HFFc6 (cell line): ENCODE measurements around the gene VWCE. TPM values are rescaled to one million over a fixed set of nuclear protein-coding genes. Genes with fewer than 3 reads are reported as not detected.

ENCODE experiments used
- DNase-seq: peaks from one replicate; pipeline ENCODE4 v3.0.0-alpha.2; 2018
- H3K27ac Mint-ChIP-seq: 2 replicates; pipeline ENCODE4 v1.8.0; 2020; ENCODE audit warnings: mild to moderate bottlenecking, mixed read lengths
- H3K27me3 Mint-ChIP-seq: 2 replicates; pipeline ENCODE4 v1.8.0; 2021; ENCODE audit warnings: mild to moderate bottlenecking, moderate library complexity, mixed read lengths; ENCODE audit not compliant: insufficient read depth
- H3K36me3 Mint-ChIP-seq: 2 replicates; pipeline ENCODE4 v1.8.0; 2021; ENCODE audit warnings: low read depth, mixed read lengths
- H3K4me1 Mint-ChIP-seq: 2 replicates; pipeline ENCODE4 v1.8.0; 2020; ENCODE audit warnings: low read depth, mixed read lengths
- H3K4me3 Mint-ChIP-seq: 2 replicates; pipeline ENCODE4 v1.8.0; 2020; ENCODE audit warnings: mild to moderate bottlenecking, moderate library complexity, mixed read lengths
- H3K9me3 Mint-ChIP-seq: 2 replicates; pipeline ENCODE4 v1.8.0; 2020; ENCODE audit warnings: mild to moderate bottlenecking, mixed read lengths
- total RNA-seq, 6 experiments: library from RNA; stranded (reverse); fragmentation: NEBNext Ultra II Directional; extraction: Animal tissue kit (Norgen Biotek cat#: 25700); gene quantifications; 2 replicates in 1 of 6; 3 replicates in 5 of 6; pipeline ENCODE4 v1.2.3, GENCODE V29; 2021
- TF ChIP-seq, protein P1 (sequence below): fragments of 200-600 bp; sonication (generic); IDR thresholded peaks from 2 replicates; pipeline ENCODE4 v1.5.0; 2021; ENCODE audit warnings: antibody characterized with exemption, mild to moderate bottlenecking

The VWCE gene
- total RNA-seq, 6 experiments from 2014 or later, result 0.47 to 1.5 (median 0.74) TPM

DNA sequence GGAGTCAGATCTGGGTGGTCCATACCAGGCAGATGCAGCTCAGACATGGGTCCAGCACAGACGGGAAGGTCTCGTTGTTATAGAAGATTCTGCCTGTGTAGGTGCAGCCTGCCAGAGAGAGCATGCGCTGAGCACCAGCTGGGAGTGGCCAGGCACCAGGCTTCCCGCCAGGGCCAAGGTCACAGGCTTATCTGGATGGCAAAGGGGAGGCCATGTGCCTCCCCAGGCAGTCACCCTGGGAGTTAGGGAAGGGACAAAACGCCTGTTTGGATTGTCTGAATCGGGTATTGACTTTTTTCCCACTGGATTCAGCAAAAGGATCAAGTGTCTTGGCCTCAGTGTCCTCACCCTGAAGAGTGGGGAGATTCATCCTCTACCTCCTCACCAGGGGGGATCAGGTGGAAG lies 27.7 kb downstream of the VWCE start:
- Mint-ChIP-seq H3K36me3 (no peaks in the 10 kb centered on the region; the same call in 1 of the 2 replicates), H3K27me3 (no peaks in the 10 kb centered on the region; the same call in 1 of the 2 replicates)

DNA sequence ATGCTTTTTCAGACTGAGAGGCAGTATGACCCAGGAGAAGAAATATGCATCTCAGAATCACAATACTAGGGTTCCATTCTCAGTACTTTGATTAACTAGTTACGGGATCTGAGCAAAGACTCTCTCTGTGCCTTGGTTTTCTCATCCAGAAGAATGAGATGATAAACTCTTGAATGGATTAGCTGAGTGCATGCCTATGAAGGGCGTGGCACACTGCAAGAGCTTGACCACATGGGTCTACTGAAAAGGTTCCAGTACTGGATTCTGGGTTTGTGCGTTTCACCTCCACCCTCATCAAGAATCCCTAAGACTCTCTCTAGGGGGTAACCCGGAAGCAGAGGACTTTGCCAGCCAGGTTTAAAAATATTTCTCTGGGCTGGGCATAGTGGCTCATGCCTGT lies 28.5 kb downstream of the VWCE start:
- TF ChIP-seq, protein P1, sequence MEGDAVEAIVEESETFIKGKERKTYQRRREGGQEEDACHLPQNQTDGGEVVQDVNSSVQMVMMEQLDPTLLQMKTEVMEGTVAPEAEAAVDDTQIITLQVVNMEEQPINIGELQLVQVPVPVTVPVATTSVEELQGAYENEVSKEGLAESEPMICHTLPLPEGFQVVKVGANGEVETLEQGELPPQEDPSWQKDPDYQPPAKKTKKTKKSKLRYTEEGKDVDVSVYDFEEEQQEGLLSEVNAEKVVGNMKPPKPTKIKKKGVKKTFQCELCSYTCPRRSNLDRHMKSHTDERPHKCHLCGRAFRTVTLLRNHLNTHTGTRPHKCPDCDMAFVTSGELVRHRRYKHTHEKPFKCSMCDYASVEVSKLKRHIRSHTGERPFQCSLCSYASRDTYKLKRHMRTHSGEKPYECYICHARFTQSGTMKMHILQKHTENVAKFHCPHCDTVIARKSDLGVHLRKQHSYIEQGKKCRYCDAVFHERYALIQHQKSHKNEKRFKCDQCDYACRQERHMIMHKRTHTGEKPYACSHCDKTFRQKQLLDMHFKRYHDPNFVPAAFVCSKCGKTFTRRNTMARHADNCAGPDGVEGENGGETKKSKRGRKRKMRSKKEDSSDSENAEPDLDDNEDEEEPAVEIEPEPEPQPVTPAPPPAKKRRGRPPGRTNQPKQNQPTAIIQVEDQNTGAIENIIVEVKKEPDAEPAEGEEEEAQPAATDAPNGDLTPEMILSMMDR, result no peak
- no peak for DNase-seq
- H3K4me1 Mint-ChIP-seq, result peaks cover 15% of the 10 kb centered on the region

More for the DNA sequence above, 27.7 kb downstream of the VWCE start:
- Mint-ChIP-seq H3K27ac (no peak overlapping the region), H3K4me3 (no peak overlapping the region), H3K4me1 (peaks cover 15% of the 10 kb centered on the region), H3K9me3 (no peaks in the 10 kb centered on the region)
- TF ChIP-seq, protein P1, result no peak
- no peak for DNase-seq

DNA sequence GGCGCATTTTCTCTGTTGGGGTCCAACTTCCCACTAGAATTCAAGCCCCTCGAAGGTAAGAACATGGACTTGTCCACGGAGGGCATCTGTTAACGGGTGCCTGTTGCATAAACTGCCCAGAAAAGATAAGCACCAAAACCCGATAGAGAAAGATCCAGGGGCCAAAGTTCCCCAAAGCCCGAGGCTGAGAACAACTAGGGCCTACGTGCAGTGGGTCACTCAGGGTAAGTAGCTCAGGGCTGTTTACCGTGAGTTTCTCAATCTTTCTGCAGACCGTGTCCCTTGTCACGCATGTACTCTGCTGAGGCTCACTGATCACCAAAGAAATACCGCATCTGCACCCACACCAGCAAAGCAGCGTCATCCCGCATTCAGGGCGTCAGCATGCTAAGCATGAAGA lies 29.8 kb downstream of the VWCE start:
- H3K9me3 Mint-ChIP-seq, result no peaks in the 10 kb centered on the region
- no peaks in the 10 kb centered on the region; the same call in 1 of the 2 replicates for H3K36me3 Mint-ChIP-seq
- H3K4me1 Mint-ChIP-seq, result peaks cover 10% of the 10 kb centered on the region
- H3K27ac Mint-ChIP-seq, result no peak overlapping the region
- no peak overlapping the region for H3K4me3 Mint-ChIP-seq
- TF ChIP-seq, protein P1, result no peak
- DNase-seq, result no peak
- H3K27me3 Mint-ChIP-seq, result no peaks in the 10 kb centered on the region; the same call in 1 of the 2 replicates

More for the DNA sequence above, 28.5 kb downstream of the VWCE start:
- Mint-ChIP-seq H3K9me3 (no peaks in the 10 kb centered on the region), H3K27me3 (no peaks in the 10 kb centered on the region; the same call in 1 of the 2 replicates), H3K36me3 (no peaks in the 10 kb centered on the region; the same call in 1 of the 2 replicates), H3K27ac (no peak overlapping the region), H3K4me3 (no peak overlapping the region)

DNA sequence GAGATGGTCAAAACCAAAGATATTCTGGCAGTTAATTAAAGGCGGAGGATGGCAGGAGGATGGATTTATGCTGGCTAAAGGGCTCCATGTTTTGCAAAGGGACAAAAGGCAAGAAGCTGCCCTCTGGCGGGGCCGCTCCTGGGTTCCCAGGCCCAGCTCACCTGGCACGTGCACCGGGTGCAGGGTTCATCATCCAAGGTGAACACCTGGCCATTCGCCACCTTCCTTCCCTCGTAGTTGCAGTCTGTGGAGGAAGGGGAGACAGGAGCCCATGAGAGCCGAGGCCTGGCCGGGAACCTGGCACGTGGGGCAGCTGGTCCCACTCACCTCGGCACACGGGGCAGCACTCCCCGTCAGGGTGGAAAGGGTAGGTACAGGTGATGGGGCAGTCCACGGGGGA lies 30.3 kb downstream of the VWCE start:
- H3K36me3 Mint-ChIP-seq, result no peaks in the 10 kb centered on the region; the same call in 1 of the 2 replicates
- no peaks in the 10 kb centered on the region; the same call in 1 of the 2 replicates for H3K27me3 Mint-ChIP-seq
- no peak overlapping the region for H3K4me3 Mint-ChIP-seq
- H3K4me1 Mint-ChIP-seq, result peaks cover 6% of the 10 kb centered on the region
- H3K9me3 Mint-ChIP-seq, result no peaks in the 10 kb centered on the region
- no peak for DNase-seq
- TF ChIP-seq, protein P1, result no peak
- H3K27ac Mint-ChIP-seq, result no peak overlapping the region

DNA sequence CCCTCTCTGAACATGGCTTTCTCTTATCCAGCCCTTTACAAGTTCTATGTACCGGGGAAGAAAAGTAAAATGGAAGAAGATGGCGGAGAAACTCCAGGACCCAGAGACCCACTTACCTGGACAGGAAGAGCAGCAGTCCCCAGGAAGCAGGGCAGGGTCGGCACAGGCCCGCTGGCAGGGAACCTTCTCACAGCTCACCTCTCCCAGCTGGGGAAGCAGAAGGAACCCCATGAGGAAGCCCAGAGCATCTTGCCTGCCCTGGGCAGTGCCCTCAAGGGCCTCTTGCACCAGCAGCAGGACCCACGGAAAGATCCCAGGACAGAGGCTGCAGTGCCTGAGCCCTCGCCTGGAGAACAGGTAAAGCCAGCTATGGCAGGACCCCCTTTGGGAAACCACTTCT lies 30.7 kb downstream of the VWCE start:
- TF ChIP-seq, protein P1, result no peak
- Mint-ChIP-seq H3K4me1 (peaks cover 6% of the 10 kb centered on the region), H3K9me3 (no peaks in the 10 kb centered on the region), H3K27ac (no peak overlapping the region), H3K4me3 (no peak overlapping the region), H3K36me3 (no peaks in the 10 kb centered on the region; the same call in 1 of the 2 replicates), H3K27me3 (no peaks in the 10 kb centered on the region; the same call in 1 of the 2 replicates)
- DNase-seq, result no peak
